SIG-M5 (cell line): Measurements from ENCODE around the gene TNS3.
A peak's percentile ranks its signal among the peaks of the same experiment; 100 is the strongest.

ENCODE experiments used
- DNase-seq: peaks from one replicate; lab custom pipeline; 2025; lab: John Stamatoyannopoulos, UW

The TNS3 gene

DNA sequence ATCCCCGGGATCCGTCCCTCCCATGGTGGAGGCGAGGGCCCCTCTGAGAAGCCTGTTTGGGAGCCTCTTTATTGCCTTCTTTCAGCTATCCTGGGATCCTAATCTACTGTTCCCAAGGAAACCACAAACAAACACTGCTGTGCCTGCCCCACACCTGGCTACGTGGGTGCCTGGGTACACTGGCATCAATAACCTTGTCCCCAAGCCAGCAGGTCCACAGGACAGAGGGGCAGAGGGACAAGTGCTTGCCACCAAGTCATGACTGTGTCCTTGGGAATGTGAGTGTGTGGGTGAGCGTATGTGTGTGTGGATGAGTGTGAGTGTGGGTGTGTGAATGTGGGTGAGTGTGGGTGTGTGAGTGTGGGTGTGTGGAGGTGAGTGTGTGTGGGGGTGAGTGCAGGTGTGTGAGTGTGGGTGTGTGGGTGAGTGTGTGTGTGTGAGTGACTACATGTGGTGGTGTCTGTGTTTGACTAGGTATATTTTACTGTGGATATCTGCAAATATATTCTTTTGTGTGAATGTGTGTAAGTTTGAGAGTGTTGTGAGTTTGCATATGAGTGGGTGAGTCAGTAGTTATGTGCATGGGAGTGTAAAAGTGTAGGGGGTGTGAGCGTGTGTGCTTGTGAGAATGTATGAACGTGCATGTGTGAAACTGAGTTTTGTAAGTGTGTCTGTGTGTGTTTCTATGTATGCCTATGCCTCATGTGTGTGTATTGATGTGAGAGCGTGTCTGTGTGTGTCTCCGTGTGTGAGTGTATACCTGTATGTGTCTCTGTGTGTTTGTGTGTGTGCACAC, 96.1 kb downstream of the TNS3 start:
- DNase-seq = no peak

DNA sequence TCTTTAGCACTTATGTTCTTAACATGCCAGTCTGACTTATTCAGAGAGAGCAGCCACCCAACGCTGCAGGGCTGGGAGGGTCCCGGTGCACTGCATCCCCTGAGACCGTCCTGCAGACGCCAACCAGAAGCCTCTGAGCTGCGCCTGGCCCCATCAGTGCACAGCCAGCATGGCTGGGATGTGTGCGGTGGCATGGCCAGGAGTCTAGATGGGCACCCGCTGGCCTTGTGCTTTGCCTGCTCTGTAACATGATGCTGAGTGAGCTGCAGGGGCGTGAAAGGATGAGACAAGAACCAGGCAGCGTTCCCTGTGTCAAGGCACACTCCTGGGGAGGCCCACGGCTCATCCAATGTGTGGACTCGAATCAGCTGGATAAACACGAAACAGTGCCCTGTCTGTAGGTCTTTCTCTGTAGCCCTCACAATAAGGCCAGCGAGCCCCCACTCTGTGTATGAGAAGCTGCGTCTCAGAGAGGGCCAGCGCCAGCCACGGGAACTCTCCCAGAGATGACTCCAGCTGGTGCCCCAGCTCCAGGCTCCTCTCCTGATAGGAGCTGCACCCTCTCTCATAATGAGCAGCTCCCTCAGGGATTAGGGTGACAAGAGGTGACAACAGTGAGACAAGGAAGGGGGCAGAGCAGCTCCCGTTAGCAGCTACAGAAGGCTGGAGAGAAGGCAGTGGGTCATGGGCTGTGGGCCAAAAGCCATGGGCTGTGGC, 96.8 kb downstream of the TNS3 start:
- DNase-seq = no peak

DNA sequence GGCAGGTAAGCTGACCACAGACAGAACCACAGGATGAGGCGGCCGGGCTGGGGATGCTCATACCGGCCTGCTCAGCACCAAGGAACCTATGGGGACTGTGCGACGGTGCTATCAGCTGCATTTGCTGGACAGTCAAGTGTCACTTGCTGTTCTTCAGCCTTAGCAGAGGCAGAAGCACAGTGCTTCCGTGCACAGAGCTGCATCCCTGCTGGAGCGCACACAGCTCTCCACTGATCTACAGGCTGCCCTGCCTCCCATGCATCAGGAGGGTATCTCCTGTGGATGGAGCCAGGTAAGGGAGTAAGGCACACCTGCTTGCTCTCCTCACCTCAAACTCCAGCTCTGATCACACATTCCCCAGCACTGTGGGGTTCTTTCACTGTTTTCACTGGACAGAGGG, 97.5 kb downstream of the TNS3 start:
- no peak for DNase-seq

DNA sequence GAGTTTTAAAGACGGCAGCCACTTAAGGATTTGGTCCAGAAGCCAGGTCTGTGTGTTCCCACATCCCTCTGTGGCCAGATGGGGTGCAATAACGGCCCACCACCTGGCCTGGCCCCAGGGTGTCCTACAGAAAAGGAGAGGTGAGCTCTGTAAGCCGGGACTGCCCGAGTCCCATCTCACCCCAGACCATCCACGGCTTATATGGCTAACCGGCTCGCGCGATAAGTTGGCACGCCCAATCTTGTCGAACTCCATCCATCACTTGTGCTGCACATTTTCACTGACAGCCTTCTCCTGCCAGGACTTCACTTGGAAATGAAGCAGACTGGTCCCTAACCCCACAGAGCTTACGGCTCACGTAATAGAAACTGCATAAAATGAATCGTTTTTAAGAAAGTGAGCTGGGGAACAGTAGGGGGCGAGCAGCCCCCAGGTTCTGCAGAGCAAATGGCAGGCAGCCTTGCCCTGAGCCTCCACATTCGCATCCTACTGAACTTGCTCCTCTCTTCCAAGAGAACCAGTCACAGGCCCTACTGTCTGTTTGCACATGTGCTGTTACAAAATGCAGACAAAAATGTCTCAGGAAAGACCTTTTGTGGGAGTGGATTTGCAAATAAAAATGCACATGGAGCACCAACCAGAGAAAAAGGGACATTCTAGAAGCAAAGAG, 98.2 kb downstream of the TNS3 start:
- DNase-seq = no peak

DNA sequence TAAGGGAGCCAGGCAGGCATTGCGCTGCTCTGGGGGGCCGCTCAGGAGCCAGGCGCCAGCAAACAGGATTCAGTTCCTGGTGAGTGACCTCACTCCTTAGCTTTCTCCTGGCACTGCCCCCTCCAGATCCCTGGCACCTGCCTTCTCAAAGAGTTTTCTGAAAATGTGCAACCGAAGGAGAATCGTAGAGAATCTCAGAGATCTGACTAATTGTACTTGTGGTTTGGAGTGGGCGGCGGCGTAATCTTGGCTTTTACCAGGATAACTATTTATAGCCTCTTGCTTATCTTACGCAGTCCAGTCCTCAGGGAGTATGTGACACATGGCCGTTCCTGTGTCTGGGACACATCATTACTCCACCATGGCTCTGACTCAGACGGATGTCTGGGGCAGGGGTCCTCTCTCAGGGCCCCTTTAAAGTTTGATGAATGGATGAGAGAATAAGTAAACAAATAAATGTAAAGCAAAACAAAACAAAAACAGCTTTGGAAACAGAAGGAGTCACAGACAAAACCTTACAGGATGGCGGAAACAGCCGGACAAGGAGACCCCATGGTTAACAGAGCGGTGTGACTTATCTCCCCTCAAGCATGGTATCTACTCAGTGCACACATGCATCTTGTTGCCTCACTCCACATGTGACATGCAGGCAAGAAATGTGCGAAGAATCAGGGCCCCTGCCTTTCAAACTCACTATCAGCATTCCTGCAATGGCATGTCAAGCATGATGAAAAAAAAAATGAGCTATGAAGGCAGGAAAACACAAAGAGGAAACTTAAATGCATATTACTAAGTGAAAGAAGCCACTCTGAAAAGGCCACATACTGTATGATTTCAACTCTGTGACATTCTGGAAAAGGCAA, 99.7 kb downstream of the TNS3 start:
- DNase-seq = peak; percentile 15

DNA sequence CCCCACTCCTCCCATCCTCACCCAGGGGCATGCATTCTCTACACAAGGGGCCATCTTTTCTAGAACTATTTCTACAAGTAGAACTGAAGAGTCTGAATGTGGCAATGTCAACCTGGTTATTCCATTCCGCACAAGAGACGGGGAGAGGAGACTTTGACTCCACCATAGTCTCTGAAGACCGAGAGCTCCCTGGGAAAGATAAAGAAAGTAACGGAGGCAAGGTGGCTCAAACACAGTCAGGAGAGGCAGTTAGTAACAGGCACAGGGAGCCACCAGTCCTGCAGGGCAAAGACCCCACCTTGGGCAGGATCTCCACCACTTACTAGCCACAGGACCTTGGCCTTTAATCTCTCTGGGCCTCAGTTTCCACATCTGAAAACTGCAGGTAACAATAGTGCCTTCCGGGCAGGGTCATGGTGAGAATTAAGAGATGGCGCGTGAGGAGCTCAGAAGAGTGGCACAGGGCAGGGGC, 100.3 kb downstream of the TNS3 start:
- DNase-seq = no peak

DNA sequence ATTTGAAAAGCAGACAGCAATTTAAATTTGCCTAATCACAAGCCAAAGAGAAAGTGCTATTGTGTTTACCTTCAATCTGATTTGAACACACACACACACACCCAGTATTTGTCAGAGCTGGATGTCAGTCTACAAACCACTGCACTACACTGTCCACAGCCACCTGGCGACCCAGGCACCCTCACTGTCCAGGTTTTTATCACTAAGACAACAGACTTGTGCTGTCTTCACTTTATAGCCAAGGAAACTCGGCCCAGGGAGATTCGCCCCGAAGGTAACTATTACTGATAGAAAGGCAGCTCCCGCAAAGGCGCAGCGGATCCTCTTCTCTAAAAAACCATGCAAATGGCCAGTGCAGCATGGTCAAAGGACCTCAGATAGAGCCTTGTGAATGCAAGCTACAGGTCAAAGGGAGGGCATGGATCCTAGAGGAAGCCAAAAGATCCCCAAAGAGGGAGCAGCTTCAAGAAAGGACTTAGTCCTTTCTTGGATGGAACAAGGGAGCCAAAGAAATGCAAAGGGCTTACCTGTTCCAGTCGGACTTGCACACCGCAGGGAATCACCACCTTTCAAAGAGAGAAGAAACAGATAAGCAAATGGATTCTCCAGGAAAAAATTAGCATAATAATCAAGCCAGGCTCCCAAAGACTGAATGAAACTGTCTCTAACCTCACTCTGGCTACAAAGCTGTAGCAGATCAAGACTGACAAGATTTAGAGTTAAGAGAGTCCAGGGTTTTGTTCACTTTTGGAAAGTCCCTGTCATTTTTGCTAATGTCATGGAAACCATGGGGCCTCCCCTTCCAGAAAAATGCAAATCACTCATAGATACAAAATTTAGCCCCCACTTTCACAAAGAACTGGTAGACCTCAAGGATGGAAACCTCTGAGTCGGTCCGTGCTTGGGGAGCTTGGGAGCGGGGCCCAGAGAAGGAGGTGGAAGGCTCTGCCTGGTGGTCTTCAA, 101.1 kb downstream of the TNS3 start:
- no peak for DNase-seq

DNA sequence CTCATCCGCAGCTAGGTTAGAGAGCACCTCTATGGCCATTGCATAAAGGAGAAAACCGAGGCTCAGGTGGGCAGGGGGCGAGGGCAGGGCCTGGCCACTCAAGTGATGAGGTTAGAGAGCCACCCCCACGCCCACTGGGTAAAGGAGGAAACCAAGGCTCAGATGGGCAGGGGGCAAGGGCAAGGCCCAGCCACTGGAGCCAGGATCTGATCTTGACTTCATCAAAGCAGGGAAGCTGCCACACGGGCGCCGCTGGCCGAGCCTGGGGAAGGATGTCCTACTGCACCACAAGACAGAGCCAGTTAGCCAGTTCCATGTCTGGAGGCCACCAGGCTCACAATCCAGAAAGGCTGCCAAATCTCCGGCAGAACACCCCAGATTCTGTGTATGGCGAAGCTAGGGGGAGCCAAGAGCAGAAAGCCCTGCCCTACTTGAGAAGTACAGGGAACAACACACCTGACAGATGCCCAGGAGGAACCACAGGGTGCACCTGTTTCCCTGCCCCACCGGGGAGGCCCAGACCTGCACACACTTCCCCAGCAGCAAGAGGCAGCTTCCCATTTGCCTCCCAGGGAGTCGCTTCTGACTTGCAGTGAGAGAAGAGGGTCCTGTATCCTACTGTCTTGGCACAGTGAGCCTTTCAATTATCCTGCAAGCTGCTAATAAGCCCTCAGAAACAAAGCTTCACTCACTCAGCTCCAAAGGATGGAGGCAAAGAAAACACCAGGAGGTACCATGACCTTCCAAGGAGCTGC, 101.9 kb downstream of the TNS3 start:
- DNase-seq = no peak

DNA sequence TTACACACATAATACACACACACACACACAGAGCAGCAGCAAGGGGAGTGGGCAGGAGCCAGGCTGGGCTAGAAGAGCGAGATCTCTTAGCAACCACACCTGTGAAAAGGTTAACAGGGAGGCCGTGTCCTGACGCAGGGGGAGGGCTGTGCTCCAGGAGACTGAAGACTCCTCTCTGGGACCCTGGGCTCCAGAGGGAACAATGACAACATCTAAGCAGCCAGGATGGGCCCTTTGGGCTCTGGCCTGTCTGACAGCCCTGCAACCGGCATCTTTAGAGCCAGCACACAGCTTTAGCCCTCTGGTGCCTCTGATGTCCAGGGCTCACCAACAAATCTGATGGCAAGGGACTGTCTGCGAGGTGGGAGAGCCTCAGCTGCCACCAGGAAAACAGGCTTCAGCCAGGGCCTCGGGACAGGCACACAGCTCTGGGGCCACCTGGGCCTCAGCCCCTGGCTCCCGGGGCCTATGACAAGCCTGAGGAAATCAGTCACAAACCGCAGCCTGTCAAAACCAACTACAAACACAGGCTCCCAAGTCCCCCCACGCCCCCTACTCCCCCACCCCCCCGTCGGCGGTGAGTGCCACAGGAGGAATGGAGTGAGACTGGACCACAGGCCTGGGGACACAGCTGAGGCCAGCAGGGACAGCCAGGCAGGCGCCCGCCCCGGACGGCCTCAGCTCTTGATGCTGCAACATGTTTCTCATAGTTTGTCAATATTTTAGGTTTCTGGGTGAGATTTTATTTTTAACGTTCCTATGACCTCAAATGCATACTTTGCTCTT, 102.8 kb downstream of the TNS3 start:
- DNase-seq = no peak

DNA sequence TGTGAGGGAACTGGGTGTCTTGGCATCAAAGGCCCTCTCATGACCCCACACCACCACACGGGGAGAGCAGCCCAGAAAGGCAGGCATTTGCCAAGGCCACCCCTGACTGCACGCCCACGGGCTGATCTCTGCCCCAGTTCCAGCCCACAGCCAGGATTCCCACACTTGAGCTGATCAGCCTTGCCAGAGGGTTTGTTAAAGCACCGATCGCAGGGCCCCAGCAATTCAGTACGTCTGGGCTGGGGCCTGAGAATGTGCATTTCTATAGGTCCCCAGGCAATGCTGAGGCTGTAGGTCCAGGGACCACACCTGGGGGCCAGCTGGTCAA, 103.9 kb downstream of the TNS3 start:
- DNase-seq = no peak

DNA sequence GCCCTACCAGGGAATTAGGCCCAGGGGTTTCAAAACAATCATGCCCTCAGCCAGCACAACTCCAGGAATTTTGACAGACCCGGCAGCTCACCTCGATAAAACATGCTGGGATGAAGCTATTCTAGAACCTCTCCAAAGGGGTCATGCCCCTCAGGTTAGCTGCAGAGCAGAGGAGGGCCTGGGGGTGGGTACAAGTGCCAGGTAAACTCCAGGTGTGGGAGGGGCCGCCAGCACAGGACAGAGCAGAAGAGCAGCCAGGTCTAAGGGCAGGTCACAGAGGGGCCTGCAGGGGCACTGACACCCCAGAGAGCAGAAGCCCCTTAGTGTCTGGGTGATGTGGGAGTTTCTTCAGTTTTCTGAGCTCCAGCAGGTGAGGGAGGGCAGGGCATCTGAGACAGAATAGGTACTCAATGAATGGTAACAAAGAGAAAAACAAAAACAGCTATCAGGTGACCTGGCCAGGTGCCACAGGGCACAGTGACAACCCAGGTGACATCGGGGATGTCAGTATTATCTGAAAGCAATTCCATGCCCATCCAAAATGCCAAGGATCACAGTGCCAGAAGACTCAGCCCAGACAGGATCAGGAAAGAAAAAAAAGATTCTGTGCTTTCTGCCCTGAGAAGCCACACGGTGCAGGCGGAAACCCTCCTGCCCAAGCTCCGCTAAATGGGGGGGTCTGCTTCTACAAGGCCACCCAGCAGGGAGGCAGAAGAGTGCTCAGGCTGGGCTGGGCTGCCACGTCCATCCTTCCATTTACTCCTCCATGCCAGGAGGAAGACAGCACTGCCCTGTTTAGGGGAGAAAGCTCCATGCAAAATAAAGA, 104.5 kb downstream of the TNS3 start:
- no peak for DNase-seq

DNA sequence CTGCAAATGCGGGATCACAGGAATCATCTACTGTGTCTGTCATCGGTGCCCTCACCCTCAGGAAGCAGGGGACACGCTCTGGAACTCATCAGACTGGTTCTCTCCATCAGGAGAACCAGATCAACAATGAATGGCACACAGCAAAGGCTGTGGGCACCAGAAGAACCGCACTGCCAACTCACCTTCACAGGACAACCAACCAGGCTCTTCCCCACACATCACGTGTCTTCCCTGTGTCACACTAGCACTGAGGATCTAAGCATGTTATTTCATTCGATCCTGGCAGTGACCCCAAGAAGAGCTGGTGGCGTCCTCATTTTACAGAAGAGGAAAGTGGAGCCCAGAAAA, 106.1 kb downstream of the TNS3 start:
- DNase-seq = no peak

DNA sequence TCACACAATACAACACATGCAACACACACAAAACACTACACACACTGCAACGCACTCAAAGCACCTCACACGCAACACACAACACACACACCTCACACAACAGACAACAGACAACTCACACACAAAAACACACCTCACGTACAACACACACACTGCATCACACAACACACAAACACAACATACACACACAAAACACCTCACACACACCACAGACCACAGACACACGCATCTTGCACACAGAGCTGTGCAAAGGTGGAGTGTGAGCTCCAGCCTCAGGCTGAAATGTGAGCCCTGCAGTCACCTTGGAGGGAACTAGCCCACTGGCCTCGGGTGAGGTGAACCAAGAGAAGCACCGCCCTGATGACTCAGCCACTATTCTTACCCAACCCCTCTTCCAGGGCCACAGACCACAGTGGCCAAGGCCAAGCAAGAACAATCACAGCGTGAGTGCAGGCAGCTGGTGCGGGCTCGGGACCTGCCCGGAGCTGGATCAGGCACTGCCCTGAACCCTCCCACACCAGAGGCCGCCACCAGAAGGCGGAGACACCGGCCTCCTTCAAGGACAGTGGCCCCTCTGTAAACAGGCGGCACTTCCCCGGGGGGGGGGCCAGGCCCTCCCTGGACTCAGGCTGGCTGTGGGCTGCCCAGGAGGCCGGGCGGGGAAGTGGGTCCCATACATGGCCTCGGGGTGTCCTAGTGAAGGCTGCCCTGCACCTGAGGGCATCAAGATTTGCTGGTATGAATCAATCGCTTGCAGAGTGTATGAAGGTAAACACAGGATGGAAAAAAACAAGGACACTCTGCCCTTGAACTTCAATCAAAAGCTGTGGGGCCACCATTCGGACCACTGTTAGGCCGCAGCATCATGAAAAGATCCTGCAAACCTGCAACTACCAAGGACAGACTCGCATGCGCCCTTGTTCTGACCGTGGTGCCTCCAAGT, 106.7 kb downstream of the TNS3 start:
- peak; percentile 39 for DNase-seq

DNA sequence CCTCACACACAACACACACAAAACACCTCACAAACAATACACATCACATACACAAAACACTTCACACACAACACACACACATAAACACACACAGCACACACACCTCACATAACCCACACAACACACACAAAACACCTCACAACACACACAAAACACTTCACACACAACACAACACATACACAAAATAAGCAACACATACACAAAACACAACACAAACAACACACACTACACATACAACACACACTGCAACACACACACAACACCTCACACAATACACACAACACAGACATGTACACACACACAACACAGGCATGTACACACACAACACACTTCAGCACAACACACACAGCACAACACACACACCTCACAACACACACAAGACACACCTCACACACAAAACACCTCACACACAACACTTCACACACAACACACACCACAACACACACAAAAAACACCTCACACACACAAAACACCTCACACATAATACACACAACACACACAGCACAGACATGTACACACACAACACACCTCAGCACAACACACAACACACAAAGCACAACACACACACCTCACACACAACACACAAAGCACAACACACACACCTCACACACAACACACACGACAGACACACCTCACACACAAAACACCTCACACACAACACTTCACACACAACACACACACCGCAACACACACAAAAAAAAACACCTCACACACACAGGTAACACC, 107.5 kb downstream of the TNS3 start:
- DNase-seq = no peak

DNA sequence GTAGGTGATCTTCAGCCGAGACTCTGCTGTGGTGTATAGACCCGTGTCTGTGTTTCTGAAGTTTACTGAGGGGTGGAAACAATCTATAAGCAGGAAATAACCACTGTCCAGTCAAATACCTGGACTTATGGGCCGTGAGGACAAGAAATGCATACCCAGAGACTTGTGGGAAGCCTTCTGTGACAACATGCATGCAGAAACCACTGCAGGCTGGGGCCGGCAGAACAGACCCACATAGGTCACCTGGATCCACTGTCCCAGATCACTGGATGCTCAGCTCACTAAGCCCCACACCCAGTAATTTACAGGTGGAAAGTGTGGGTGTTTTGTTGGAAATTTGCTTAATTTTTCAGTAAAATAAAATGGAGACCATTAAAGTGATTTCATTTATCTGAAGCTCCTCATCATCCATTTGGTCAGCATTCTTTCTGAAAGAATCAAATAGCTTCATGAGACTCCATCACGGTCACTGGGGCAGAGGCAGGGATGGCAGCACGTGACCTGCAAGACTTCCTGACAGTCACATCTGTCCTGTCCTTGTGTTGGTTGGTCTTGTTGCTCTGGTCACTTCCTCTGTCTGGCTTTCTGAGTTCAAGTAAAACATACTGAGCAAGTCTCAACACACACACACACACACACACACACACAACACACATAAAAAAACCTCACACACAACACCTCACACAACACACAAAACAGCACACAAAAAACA, 108.3 kb downstream of the TNS3 start:
- no peak for DNase-seq
